ENCODE measurements around the gene MAGI1. TPM values are rescaled to one million over a fixed set of nuclear protein-coding genes. Genes with fewer than 3 reads are reported as not detected.

Gene MAGI1
- total RNA-seq, 3 donors from 2014 or later (not counting 1 experiment from before 2014, with no cell fraction given), result not detected

DNA sequence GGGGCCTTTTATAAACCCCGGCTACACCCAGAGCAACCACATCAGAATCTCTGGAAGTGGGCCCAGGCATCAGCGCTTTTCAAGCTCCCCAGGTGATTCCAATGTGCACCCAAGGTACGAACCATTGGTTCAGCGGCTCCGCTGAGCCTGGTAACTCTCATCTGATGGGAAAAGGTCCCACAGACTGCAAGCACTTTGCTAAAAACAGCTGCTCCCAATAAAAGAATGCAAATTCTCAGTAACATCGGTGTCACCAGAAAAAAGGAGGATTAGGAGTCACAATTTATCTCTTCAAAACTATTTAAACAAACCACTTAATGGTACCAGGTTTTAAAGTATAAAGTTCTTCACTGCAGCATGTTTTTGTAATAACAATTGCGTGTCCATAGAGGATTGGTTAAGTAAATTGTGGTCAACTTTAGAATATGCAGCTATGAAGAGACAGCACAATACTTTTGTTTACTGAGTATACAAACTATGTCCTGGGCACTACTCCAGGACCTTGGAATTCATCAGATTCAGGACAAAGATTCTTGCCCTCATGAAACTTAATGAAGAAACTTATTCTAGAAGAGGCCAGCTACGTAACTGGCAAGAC, 690.2 kb downstream of the MAGI1 start:
- no peaks in the 10 kb centered on the region for H3K27me3 ChIP-seq (ENCODE audit: control insufficient read depth, insufficient read depth, low read length)
- WGBS (ENCODE audit: insufficient coverage), result 85% methylated on average over 8 of the region's 8 CpGs
- intact Hi-C loops (cut with micrococcal nuclease), result no loop called here
- ATAC-seq (no peak), DNase-seq (no peak)
- Mint-ChIP-seq H3K4me3 (no peak overlapping the region), H3K27me3 (ENCODE audit: low read depth in 2 of 2) (no peaks in the 10 kb centered on the region), H3K27ac (no peak overlapping the region), H3K9me3 (peaks cover 3 to 4% of the 10 kb centered on the region in 2 donors), H3K36me3 (no peaks in the 10 kb centered on the region), H3K4me1 (no peaks in the 10 kb centered on the region)
- no peaks in the 10 kb centered on the region for H3K36me3 ChIP-seq (ENCODE audit: control insufficient read depth, insufficient read depth, low read length)
- TF ChIP-seq, protein P1, sequence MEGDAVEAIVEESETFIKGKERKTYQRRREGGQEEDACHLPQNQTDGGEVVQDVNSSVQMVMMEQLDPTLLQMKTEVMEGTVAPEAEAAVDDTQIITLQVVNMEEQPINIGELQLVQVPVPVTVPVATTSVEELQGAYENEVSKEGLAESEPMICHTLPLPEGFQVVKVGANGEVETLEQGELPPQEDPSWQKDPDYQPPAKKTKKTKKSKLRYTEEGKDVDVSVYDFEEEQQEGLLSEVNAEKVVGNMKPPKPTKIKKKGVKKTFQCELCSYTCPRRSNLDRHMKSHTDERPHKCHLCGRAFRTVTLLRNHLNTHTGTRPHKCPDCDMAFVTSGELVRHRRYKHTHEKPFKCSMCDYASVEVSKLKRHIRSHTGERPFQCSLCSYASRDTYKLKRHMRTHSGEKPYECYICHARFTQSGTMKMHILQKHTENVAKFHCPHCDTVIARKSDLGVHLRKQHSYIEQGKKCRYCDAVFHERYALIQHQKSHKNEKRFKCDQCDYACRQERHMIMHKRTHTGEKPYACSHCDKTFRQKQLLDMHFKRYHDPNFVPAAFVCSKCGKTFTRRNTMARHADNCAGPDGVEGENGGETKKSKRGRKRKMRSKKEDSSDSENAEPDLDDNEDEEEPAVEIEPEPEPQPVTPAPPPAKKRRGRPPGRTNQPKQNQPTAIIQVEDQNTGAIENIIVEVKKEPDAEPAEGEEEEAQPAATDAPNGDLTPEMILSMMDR (IDR thresholded peaks at IDR 0.05), result no peak
- no peaks in the 10 kb centered on the region for H3K9me3 ChIP-seq (ENCODE audit: control insufficient read depth, insufficient read depth, low read length)
- no peak overlapping the region for H3K4me3 ChIP-seq (ENCODE audit: low read length)
- no peak overlapping the region for H3K27ac ChIP-seq (ENCODE audit: low read length)
- no peaks in the 10 kb centered on the region for H3K4me1 ChIP-seq (ENCODE audit: control insufficient read depth, insufficient read depth, low read length)

DNA sequence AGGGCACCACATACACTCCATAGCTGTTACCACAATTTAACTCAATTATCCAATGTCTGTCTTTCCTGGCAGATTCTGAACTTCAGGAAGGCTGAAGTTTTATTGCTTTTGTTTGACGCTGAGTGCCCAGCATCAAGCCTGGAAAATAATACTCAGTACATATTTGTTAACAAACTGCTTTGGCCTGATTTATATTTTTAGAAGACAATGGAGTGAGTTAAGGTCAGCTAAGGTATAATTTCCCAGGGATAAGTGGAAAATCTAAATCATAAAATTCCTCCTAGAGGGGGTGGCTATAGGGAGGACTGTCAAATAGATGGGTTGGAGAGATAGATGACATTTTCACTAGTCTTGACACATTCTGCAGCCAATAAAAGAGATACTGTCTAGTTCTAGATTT, 691.6 kb downstream of the MAGI1 start:
- H3K27me3 Mint-ChIP-seq (ENCODE audit: low read depth in 2 of 2), result no peaks in the 10 kb centered on the region
- no peak for ATAC-seq
- peaks cover 3 to 4% of the 10 kb centered on the region in 2 donors for H3K9me3 Mint-ChIP-seq
- TF ChIP-seq, protein P1 (IDR thresholded peaks at IDR 0.05), result no peak
- Histone ChIP-seq H3K27me3 (ENCODE audit: control insufficient read depth, insufficient read depth, low read length) (no peaks in the 10 kb centered on the region), H3K9me3 (ENCODE audit: control insufficient read depth, insufficient read depth, low read length) (no peaks in the 10 kb centered on the region), H3K4me1 (ENCODE audit: control insufficient read depth, insufficient read depth, low read length) (no peaks in the 10 kb centered on the region), H3K27ac (ENCODE audit: low read length) (no peak overlapping the region), H3K4me3 (ENCODE audit: low read length) (no peak overlapping the region), H3K36me3 (ENCODE audit: control insufficient read depth, insufficient read depth, low read length) (no peaks in the 10 kb centered on the region)
- H3K4me1 Mint-ChIP-seq, result no peaks in the 10 kb centered on the region
- intact Hi-C loops (cut with micrococcal nuclease), result no loop called here
- no peak overlapping the region for H3K27ac Mint-ChIP-seq
- no peak for DNase-seq
- WGBS (ENCODE audit: insufficient coverage), result 75% methylated on average over 1 of the region's 1 CpG
- H3K36me3 Mint-ChIP-seq, result no peaks in the 10 kb centered on the region
- H3K4me3 Mint-ChIP-seq, result no peak overlapping the region

DNA sequence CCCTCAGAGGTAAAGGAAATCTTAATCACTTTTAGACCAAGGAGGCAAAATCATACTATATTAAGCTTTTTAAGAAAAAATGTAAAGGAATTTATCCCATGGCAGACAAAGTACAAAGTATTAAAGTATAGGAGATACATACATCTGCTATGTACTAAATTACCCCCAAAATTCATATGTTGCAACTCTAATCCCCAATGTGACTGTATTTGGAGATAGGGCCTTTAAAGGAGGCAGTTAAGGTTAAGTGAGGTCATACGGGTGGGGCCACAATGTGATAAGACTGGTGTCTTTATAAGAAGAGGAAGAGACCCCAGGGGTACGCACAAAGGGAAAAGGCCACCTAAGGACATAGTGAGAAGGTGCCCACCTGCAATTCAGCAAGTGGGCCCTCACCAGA, 693.9 kb downstream of the MAGI1 start:
- ATAC-seq (no peak), DNase-seq (no peak)
- Mint-ChIP-seq H3K27me3 (ENCODE audit: low read depth in 2 of 2) (no peaks in the 10 kb centered on the region), H3K27ac (no peak overlapping the region), H3K36me3 (no peaks in the 10 kb centered on the region), H3K4me1 (no peaks in the 10 kb centered on the region), H3K9me3 (peaks cover 6 to 10% of the 10 kb centered on the region in 2 donors), H3K4me3 (no peak overlapping the region)
- Histone ChIP-seq H3K36me3 (ENCODE audit: control insufficient read depth, insufficient read depth, low read length) (no peaks in the 10 kb centered on the region), H3K27me3 (ENCODE audit: control insufficient read depth, insufficient read depth, low read length) (no peaks in the 10 kb centered on the region), H3K4me3 (ENCODE audit: low read length) (no peak overlapping the region), H3K27ac (ENCODE audit: low read length) (no peak overlapping the region), H3K9me3 (ENCODE audit: control insufficient read depth, insufficient read depth, low read length) (no peaks in the 10 kb centered on the region), H3K4me1 (ENCODE audit: control insufficient read depth, insufficient read depth, low read length) (no peaks in the 10 kb centered on the region)
- intact Hi-C loops (cut with micrococcal nuclease), result no loop called here
- TF ChIP-seq, protein P1 (IDR thresholded peaks at IDR 0.05), result no peak
- WGBS (ENCODE audit: insufficient coverage), result 90% methylated on average over 2 of the region's 2 CpGs

DNA sequence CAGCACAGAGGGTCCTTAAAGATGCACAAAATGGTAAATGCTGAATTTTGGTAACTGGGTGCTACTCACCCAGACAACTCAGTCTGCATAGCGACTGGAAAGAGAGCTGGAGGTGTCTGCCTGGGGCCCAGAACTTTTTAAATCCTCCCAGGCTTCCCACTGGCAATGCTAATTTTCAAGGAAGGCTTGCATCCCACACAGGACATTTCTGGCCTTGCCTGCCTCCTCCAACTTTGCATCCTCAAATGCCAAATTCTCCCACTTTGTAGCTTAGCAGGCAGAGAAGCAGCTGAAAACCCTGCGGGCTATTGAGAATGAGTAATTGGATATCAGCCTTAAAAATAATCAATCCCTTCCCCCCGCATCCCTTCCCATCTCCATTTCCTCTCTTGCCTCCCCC, 694.3 kb downstream of the MAGI1 start:
- Mint-ChIP-seq H3K4me3 (no peak overlapping the region), H3K4me1 (no peaks in the 10 kb centered on the region), H3K9me3 (peaks cover 6 to 10% of the 10 kb centered on the region in 2 donors), H3K27me3 (ENCODE audit: low read depth in 2 of 2) (no peaks in the 10 kb centered on the region), H3K36me3 (no peaks in the 10 kb centered on the region), H3K27ac (no peak overlapping the region)
- intact Hi-C loops (cut with micrococcal nuclease), result no loop called here
- no peaks in the 10 kb centered on the region for H3K36me3 ChIP-seq (ENCODE audit: control insufficient read depth, insufficient read depth, low read length)
- no peaks in the 10 kb centered on the region for H3K27me3 ChIP-seq (ENCODE audit: control insufficient read depth, insufficient read depth, low read length)
- no peak overlapping the region for H3K27ac ChIP-seq (ENCODE audit: low read length)
- no peak for ATAC-seq
- H3K9me3 ChIP-seq (ENCODE audit: control insufficient read depth, insufficient read depth, low read length), result no peaks in the 10 kb centered on the region
- H3K4me1 ChIP-seq (ENCODE audit: control insufficient read depth, insufficient read depth, low read length), result no peaks in the 10 kb centered on the region
- WGBS (ENCODE audit: insufficient coverage), result 63% methylated on average over 1 of the region's 3 CpGs
- DNase-seq, result no peak
- no peak overlapping the region for H3K4me3 ChIP-seq (ENCODE audit: low read length)
- TF ChIP-seq, protein P1 (IDR thresholded peaks at IDR 0.05), result no peak

Data from natural killer cell (primary cell).